Transverse colon (tissue), 4 donors: ENCODE results near the gene NGDN. TPM values are rescaled to one million over a fixed set of nuclear protein-coding genes. Genes with fewer than 3 reads are reported as not detected.

ENCODE experiments used
- DNase-seq: peaks from one replicate; pipeline ENCODE4 v3.0.0-alpha.2; 2019
- H3K27ac ChIP-seq, 4 donors: fragments of 200-600 bp; sonication (generic); 2 replicates each; pipeline ENCODE4 v1.5.1; 2016 to 2018; ENCODE audit warnings: inconsistent platforms in 4 of 4
- H3K27me3 ChIP-seq: fragments of 200-600 bp; sonication (generic); 2 replicates; pipeline ENCODE4 v1.5.1; 2017; ENCODE audit warnings: inconsistent platforms
- H3K36me3 ChIP-seq, 4 donors: fragments of 200-600 bp; sonication (generic); 2 replicates each; pipeline ENCODE4 v1.5.1; 2017 to 2019; ENCODE audit warnings: inconsistent platforms in 4 of 4
- H3K4me1 ChIP-seq, 4 donors: fragments of 200-600 bp; sonication (generic); 2 replicates each; pipeline ENCODE4 v1.5.1; 2017 to 2020; ENCODE audit warnings: inconsistent platforms in 4 of 4
- H3K4me3 ChIP-seq, 4 donors: fragments of 200-600 bp; sonication (generic); 1 replicate in 1 of 4; 2 replicates in 3 of 4; pipeline versions ENCODE4 v1.5.1 to v1.6.1; 2017 to 2019; ENCODE audit warnings: inconsistent platforms in 4 of 4
- H3K9me3 ChIP-seq, 2 donors: fragments of 200-600 bp; sonication (generic); 2 replicates each; pipeline ENCODE4 v1.5.1; 2017 to 2019; ENCODE audit warnings: inconsistent platforms in 2 of 2
- EP300 ChIP-seq: sonication (generic); formaldehyde crosslinking; IDR thresholded peaks from one replicate; pipeline ENCODE4 v1.6.1; 2017; ENCODE audit warnings: antibody characterized with exemption, low read depth
- POLR2A ChIP-seq: fragments of 450-650 bp; IDR thresholded peaks from one replicate; pipeline ENCODE4 v1.6.1; 2016; ENCODE audit warnings: antibody characterized with exemption, mild to moderate bottlenecking, moderate library complexity
- POLR2AphosphoS5 ChIP-seq, 3 donors: sonication (generic); formaldehyde crosslinking; IDR thresholded peaks; one replicate each; pipeline ENCODE4 v1.6.1; 2016; ENCODE audit warnings: antibody characterized with exemption in 3 of 3
- WGBS, 2 donors: methylation state at CpG; one replicate each; pipeline ENCODE4 v1.1.5; 2018; ENCODE audit warnings: low coverage in 1 of 2; 5-methylcytosine and 5-hydroxymethylcytosine counted together
- in situ Hi-C, 4 donors: fragments of 200-750 bp; cut with MboI; loops; one replicate each; pipeline versions ENCODE4 v1.15.0 to v1.15.1; 2017; ENCODE audit warnings: low sequenced_read_pairs in 3 of 4, low pct_ligation_motif_present in 1 of 4, low pct_unique_long_range_greater_than_20kb in 1 of 4
- intact Hi-C: fragments of 100-400 bp; cut with DNase I; formaldehyde crosslinking; loops from one replicate; pipeline ENCODE4 v1.15.1; 2023; ENCODE audit warnings: low total_unique reads
- total RNA-seq, 4 donors: library from RNA; depleted of rRNA; stranded (reverse); fragments of >200 nt; gene quantifications; one replicate each; pipeline ENCODE4 v1.1.0, GENCODE V29; 2016
- TF ChIP-seq, protein P1 (sequence below), 5 experiments: fragments of 200-600 bp in 3 of 5; fragments of 450-650 bp in 2 of 5; sonication (generic) in 3 of 5; IDR thresholded peaks; 1 replicate in 2 of 5; 2 replicates in 3 of 5; pipeline ENCODE4 v1.5.1; 2016 to 2017; ENCODE audit warnings: antibody characterized with exemption in 5 of 5, inconsistent platforms in 3 of 5, mild to moderate bottlenecking in 2 of 5, moderate library complexity in 1 of 5

The NGDN gene
- total RNA-seq, 4 donors from 2014 or later = 8.8 to 31.5 (median 20.8) TPM

DNA sequence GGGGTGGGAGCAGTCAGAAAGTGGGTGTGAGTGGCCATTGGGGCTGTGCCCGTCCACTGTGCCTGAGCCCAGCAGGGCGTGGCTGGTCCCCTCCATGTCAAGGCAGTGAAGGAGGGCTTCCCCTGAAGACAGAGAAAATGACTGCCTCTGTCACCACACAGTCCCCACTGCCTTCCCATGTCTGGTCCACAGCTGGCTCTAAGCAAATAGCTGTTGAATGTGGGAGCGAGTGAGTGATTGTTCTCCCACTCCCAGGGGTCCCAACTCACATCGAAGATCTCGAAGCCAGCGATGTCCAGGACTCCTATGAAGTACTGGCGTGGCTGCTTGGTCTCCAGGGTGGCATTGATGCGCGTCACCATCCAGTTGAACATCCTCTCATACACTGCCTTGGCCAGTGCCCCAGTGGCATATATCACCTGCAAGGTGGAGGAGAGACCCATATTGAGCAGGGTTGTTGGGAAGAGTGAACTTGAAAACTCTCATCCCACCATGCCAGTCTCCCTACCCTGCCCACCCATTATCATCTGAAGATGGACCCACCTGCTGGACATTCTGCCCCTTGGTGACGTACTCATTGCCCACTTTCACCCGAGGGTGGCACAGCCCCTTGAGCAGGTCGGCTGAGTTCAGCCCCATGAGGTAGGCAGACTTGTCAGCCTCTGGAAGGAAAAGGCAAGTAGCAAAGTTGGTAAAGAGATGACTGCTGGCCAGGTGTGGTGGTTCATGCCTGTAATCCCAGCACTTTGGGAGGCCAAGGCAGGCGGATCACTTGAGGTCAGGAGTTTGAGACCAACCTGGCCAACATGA lies 40.6 kb upstream of the NGDN start:
- Histone ChIP-seq H3K27ac (no peak overlapping the region), H3K4me1 (no peaks in the 10 kb centered on the region), H3K36me3 (no peaks in the 10 kb centered on the region), H3K4me3 (no peak overlapping the region), H3K9me3 (no peaks in the 10 kb centered on the region), H3K27me3 (no peaks in the 10 kb centered on the region)
- TF ChIP-seq EP300 (no peak), POLR2AphosphoS5 (IDR thresholded peaks at IDR 0.05) (no peak), POLR2A (no peak)
- TF ChIP-seq, protein P1, sequence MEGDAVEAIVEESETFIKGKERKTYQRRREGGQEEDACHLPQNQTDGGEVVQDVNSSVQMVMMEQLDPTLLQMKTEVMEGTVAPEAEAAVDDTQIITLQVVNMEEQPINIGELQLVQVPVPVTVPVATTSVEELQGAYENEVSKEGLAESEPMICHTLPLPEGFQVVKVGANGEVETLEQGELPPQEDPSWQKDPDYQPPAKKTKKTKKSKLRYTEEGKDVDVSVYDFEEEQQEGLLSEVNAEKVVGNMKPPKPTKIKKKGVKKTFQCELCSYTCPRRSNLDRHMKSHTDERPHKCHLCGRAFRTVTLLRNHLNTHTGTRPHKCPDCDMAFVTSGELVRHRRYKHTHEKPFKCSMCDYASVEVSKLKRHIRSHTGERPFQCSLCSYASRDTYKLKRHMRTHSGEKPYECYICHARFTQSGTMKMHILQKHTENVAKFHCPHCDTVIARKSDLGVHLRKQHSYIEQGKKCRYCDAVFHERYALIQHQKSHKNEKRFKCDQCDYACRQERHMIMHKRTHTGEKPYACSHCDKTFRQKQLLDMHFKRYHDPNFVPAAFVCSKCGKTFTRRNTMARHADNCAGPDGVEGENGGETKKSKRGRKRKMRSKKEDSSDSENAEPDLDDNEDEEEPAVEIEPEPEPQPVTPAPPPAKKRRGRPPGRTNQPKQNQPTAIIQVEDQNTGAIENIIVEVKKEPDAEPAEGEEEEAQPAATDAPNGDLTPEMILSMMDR (IDR thresholded peaks at IDR 0.05) = no peak
- intact Hi-C loops = no loop called here
- in situ Hi-C loops = no loop called here
- 87% methylated on average over 13 of the region's 13 CpGs; no CpG with 5 or more reads in 1 of the 2 donors for WGBS, 2 donors
- no peak for DNase-seq

DNA sequence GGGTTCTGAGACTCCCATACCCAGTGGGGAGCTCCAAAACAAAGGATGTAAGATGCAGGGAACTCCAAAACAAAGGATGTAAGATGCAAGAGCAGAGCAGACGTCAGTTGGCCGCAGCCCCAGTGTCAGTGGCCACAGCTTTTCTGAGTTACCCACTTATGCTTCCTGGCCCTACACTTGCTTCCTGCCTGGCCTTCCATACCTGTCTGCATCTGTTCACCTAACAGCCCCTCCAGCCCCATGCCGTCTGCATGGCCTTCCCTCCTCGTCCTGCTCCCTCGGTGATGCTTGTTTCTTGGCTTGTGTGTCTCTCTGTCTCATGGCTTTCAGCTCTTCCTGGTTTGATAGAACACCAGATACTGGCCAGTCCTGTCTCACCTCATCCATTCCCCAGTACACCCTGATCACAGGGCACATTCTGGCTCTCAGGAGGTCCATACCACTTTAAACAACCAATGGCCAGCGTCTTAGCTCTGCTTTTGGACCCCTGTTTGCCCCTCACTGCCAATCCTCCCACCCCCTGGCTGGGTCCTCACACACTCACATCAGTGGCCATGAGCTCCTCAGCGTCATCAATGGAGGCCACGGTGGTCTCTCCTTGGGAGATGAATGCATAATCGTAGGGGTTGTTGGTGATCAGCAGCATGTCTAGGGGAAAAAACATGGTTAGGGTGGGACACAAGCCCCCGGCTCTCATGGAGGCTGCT lies 39.3 kb upstream of the NGDN start:
- H3K9me3 ChIP-seq = no peaks in the 10 kb centered on the region
- H3K27me3 ChIP-seq = no peaks in the 10 kb centered on the region
- H3K36me3 ChIP-seq = no peaks in the 10 kb centered on the region
- intact Hi-C loops (no loop called here), in situ Hi-C loops (no loop called here)
- no peak overlapping the region for H3K4me3 ChIP-seq
- H3K27ac ChIP-seq = no peak overlapping the region
- TF ChIP-seq, protein P1 (IDR thresholded peaks at IDR 0.05) = no peak
- no peak for TF ChIP-seq EP300
- TF ChIP-seq POLR2A = no peak
- no peak for TF ChIP-seq POLR2AphosphoS5 (IDR thresholded peaks at IDR 0.05)
- no peak for DNase-seq
- H3K4me1 ChIP-seq = no peaks in the 10 kb centered on the region
- WGBS, 2 donors = 80 to 83% methylated on average over 1 to 10 of the region's 10 CpGs

DNA sequence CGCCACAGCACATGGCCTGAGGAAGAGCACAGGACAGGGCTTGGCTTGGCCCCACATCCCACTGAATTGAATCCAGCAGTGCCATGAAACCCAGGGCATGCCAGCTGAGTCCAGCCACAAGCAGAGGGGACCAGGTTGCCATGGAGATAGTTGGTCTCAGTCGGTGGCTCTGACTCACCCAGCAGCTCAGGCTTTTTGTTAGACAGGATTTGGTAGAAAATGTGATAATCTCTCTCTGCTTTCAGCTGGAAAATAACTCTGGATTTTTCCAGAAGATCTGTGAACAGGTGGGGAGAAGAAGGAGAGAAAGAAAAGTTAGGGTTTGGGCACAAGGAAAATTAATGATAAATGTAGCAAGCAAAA lies 38.8 kb upstream of the NGDN start:
- Histone ChIP-seq H3K36me3 (no peaks in the 10 kb centered on the region), H3K27me3 (no peaks in the 10 kb centered on the region), H3K4me1 (no peaks in the 10 kb centered on the region), H3K27ac (no peak overlapping the region), H3K9me3 (no peaks in the 10 kb centered on the region), H3K4me3 (no peak overlapping the region)
- DNase-seq = no peak
- in situ Hi-C loops (no loop called here), intact Hi-C loops (no loop called here)
- TF ChIP-seq EP300 (no peak), POLR2A (no peak), POLR2AphosphoS5 (IDR thresholded peaks at IDR 0.05) (no peak)
- TF ChIP-seq, protein P1 (IDR thresholded peaks at IDR 0.05) = no peak
- 0 to 51% methylated on average over 1 to 2 of the region's 2 CpGs for WGBS, 2 donors

DNA sequence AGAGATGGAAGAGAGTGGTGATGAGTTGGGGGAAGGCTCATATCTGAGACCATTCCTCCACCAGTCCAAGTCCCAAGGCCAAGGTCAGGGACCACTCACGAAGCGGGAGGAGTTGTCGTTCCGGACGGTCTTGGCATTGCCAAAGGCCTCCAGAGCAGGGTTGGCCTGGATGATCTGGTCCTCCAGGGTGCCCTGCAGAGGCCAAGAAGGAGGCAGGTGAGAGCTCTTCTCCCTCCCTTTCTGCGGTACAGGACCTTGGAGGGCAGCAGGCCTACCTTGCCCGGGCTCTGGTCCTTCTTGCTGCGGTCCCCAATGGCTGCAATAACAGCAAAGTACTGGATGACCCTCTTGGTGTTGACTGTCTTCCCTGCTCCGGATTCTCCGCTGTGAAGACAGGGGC lies 38.0 kb upstream of the NGDN start:
- H3K36me3 ChIP-seq = no peaks in the 10 kb centered on the region
- intact Hi-C loops = no loop called here
- no peak for TF ChIP-seq EP300
- TF ChIP-seq POLR2A = no peak
- TF ChIP-seq POLR2AphosphoS5 (IDR thresholded peaks at IDR 0.05) = no peak
- TF ChIP-seq, protein P1 (IDR thresholded peaks at IDR 0.05) = no peak
- no peaks in the 10 kb centered on the region for H3K27me3 ChIP-seq
- H3K9me3 ChIP-seq = no peaks in the 10 kb centered on the region
- no peak for DNase-seq
- in situ Hi-C loops = no loop called here
- no peak overlapping the region for H3K27ac ChIP-seq
- H3K4me1 ChIP-seq = no peaks in the 10 kb centered on the region
- 88% methylated on average over 10 of the region's 10 CpGs; no CpG with 5 or more reads in 1 of the 2 donors for WGBS, 2 donors
- H3K4me3 ChIP-seq = no peak overlapping the region
